ENCODE measurements around the gene LEKR1.

The LEKR1 gene

DNA sequence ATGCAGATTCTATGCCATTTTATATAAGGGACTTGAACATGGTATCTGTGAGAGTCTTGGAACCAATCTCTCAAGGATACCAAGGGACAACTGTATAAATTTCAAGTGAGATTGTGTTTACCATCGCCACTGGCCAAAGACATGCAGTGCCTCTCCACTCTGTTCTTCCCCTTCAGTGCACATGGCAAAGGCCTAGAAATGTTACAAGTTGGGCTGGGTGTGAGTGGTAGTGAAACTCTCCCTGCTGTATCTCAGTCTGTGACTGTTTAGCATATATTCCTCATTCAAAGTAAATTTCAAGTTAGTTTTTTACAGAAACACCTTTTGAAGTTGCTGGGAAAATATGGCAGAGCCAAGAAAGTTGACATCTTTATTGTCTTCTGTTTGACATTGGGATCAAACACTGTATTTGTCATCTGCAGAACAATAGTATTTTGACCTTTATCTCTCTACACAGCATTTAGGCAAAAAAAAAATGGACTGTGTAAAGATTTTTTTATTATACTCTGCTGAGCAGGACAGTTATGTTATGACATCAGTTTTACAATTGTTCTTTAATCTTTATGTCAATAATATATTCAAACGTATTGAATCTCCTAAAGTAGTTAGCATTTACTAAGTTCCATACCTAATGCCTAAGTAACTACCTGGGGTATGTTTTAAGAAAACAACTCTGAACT, 232.4 kb downstream of the LEKR1 start:
- no peak for ATAC-seq
- TF ChIP-seq BACH2 (CRISPR knock-in tag; IDR thresholded peaks at IDR 0.05; ENCODE audit: borderline replicate concordance): no peak
- no peak for TF ChIP-seq PPARA (CRISPR knock-in tag; IDR thresholded peaks at IDR 0.05; ENCODE audit: borderline replicate concordance)
- no peak for TF ChIP-seq CSDC2 (CRISPR knock-in tag; IDR thresholded peaks at IDR 0.05)
- TF ChIP-seq TCF4 (CRISPR knock-in tag; IDR thresholded peaks at IDR 0.05; ENCODE audit: borderline replicate concordance): no peak

DNA sequence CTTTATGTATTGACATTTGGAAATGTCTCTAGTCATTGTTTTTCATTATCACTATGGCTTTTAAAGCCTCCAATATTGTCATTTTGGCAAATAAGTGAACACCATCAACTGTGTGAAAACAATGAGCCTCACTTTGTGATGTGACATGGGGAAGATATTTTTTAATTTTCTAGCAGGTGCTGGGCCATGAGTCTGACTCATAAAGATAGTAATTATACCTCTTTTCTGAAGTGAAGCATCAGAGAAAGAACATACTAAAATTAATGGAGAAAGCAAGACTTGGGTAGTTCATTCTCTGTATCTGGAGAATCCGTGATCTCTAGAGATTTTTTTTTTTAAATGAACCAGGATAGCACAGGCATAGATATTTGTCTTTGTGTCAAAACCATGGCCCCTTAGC, 233.0 kb downstream of the LEKR1 start:
- no peak for TF ChIP-seq ZNF70 (CRISPR knock-in tag; IDR thresholded peaks at IDR 0.05)
- TF ChIP-seq, protein P1, sequence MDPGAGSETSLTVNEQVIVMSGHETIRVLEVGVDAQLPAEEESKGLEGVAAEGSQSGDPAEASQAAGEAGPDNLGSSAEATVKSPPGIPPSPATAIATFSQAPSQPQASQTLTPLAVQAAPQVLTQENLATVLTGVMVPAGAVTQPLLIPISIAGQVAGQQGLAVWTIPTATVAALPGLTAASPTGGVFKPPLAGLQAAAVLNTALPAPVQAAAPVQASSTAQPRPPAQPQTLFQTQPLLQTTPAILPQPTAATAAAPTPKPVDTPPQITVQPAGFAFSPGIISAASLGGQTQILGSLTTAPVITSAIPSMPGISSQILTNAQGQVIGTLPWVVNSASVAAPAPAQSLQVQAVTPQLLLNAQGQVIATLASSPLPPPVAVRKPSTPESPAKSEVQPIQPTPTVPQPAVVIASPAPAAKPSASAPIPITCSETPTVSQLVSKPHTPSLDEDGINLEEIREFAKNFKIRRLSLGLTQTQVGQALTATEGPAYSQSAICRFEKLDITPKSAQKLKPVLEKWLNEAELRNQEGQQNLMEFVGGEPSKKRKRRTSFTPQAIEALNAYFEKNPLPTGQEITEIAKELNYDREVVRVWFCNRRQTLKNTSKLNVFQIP (CRISPR knock-in tag; IDR thresholded peaks at IDR 0.05; ENCODE audit: borderline replicate concordance, low read depth): no peak
- no peak for TF ChIP-seq ZFP30 (CRISPR knock-in tag; IDR thresholded peaks at IDR 0.05)
- no peak for TF ChIP-seq ZFP3 (CRISPR knock-in tag; IDR thresholded peaks at IDR 0.05)
- no peak for TF ChIP-seq OSR1 (CRISPR knock-in tag; IDR thresholded peaks at IDR 0.05)
- no peak for TF ChIP-seq CSDC2 (CRISPR knock-in tag; IDR thresholded peaks at IDR 0.05)
- TF ChIP-seq ZC3H10 (CRISPR knock-in tag; IDR thresholded peaks at IDR 0.05): no peak
- TF ChIP-seq TCF4 (CRISPR knock-in tag; IDR thresholded peaks at IDR 0.05; ENCODE audit: borderline replicate concordance): no peak
- no peak for TF ChIP-seq ISL1 (CRISPR knock-in tag; IDR thresholded peaks at IDR 0.05)
- no peak for TF ChIP-seq RARB (CRISPR knock-in tag; IDR thresholded peaks at IDR 0.05)
- TF ChIP-seq, protein P2, sequence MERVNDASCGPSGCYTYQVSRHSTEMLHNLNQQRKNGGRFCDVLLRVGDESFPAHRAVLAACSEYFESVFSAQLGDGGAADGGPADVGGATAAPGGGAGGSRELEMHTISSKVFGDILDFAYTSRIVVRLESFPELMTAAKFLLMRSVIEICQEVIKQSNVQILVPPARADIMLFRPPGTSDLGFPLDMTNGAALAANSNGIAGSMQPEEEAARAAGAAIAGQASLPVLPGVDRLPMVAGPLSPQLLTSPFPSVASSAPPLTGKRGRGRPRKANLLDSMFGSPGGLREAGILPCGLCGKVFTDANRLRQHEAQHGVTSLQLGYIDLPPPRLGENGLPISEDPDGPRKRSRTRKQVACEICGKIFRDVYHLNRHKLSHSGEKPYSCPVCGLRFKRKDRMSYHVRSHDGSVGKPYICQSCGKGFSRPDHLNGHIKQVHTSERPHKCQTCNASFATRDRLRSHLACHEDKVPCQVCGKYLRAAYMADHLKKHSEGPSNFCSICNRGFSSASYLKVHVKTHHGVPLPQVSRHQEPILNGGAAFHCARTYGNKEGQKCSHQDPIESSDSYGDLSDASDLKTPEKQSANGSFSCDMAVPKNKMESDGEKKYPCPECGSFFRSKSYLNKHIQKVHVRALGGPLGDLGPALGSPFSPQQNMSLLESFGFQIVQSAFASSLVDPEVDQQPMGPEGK (CRISPR knock-in tag; IDR thresholded peaks at IDR 0.05; ENCODE audit: borderline replicate concordance): no peak
- TF ChIP-seq, protein P3, sequence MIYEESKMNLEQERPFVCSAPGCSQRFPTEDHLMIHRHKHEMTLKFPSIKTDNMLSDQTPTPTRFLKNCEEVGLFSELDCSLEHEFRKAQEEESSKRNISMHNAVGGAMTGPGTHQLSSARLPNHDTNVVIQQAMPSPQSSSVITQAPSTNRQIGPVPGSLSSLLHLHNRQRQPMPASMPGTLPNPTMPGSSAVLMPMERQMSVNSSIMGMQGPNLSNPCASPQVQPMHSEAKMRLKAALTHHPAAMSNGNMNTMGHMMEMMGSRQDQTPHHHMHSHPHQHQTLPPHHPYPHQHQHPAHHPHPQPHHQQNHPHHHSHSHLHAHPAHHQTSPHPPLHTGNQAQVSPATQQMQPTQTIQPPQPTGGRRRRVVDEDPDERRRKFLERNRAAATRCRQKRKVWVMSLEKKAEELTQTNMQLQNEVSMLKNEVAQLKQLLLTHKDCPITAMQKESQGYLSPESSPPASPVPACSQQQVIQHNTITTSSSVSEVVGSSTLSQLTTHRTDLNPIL (CRISPR knock-in tag; IDR thresholded peaks at IDR 0.05; ENCODE audit: low read depth): no peak
- no peak for TF ChIP-seq TOX (CRISPR knock-in tag; IDR thresholded peaks at IDR 0.05; ENCODE audit: borderline replicate concordance)
- no peak for TF ChIP-seq ARNTL (CRISPR knock-in tag; IDR thresholded peaks at IDR 0.05; ENCODE audit: borderline replicate concordance, low read depth)
- no peak for TF ChIP-seq BACH2 (CRISPR knock-in tag; IDR thresholded peaks at IDR 0.05; ENCODE audit: borderline replicate concordance)
- no peak for ATAC-seq

DNA sequence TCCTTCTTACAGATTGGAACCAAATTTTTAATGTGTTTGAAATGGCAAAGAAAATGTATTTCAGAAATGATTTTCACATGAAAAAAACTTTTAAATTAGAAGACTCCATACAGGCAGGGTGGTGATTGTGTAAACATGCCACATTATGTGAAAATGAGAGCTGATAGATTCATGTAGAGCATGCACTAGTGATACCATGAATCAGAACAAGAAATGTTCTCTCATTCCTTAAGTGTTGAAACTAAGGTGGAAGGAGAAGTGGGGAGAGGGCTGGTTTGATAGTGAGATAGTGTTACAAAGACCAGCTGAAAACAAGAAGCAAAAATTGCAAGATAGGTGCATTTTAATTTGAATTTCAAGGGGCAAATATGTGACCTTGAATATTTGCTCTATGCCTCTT, 233.5 kb downstream of the LEKR1 start:
- no peak for ATAC-seq
- TF ChIP-seq PPARA (CRISPR knock-in tag; IDR thresholded peaks at IDR 0.05; ENCODE audit: borderline replicate concordance) (no peak), ARNTL (CRISPR knock-in tag; IDR thresholded peaks at IDR 0.05; ENCODE audit: borderline replicate concordance, low read depth) (no peak), ESRRG (CRISPR knock-in tag; IDR thresholded peaks at IDR 0.05) (no peak), ZC3H10 (CRISPR knock-in tag; IDR thresholded peaks at IDR 0.05) (no peak), ZNF8 (CRISPR knock-in tag; IDR thresholded peaks at IDR 0.05) (no peak), TCF4 (CRISPR knock-in tag; IDR thresholded peaks at IDR 0.05; ENCODE audit: borderline replicate concordance) (no peak), ZFP3 (CRISPR knock-in tag; IDR thresholded peaks at IDR 0.05) (no peak), CSDC2 (CRISPR knock-in tag; IDR thresholded peaks at IDR 0.05) (no peak), OSR1 (CRISPR knock-in tag; IDR thresholded peaks at IDR 0.05) (no peak), SNAI2 (CRISPR knock-in tag; IDR thresholded peaks at IDR 0.05) (no peak), TOX (CRISPR knock-in tag; IDR thresholded peaks at IDR 0.05; ENCODE audit: borderline replicate concordance) (no peak), ZNF565 (CRISPR knock-in tag; conservative IDR thresholded peaks at IDR 0.05; ENCODE audit: low read depth) (no peak)
- TF ChIP-seq, protein P3 (CRISPR knock-in tag; IDR thresholded peaks at IDR 0.05; ENCODE audit: low read depth): no peak
- TF ChIP-seq, protein P2 (CRISPR knock-in tag; IDR thresholded peaks at IDR 0.05; ENCODE audit: borderline replicate concordance): no peak
- TF ChIP-seq, protein P1 (CRISPR knock-in tag; IDR thresholded peaks at IDR 0.05; ENCODE audit: borderline replicate concordance, low read depth): no peak
- TF ChIP-seq, protein P4, sequence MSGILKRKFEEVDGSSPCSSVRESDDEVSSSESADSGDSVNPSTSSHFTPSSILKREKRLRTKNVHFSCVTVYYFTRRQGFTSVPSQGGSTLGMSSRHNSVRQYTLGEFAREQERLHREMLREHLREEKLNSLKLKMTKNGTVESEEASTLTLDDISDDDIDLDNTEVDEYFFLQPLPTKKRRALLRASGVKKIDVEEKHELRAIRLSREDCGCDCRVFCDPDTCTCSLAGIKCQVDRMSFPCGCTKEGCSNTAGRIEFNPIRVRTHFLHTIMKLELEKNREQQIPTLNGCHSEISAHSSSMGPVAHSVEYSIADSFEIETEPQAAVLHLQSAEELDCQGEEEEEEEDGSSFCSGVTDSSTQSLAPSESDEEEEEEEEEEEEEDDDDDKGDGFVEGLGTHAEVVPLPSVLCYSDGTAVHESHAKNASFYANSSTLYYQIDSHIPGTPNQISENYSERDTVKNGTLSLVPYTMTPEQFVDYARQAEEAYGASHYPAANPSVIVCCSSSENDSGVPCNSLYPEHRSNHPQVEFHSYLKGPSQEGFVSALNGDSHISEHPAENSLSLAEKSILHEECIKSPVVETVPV (CRISPR knock-in tag; IDR thresholded peaks at IDR 0.05): no peak
- TF ChIP-seq, protein P5, sequence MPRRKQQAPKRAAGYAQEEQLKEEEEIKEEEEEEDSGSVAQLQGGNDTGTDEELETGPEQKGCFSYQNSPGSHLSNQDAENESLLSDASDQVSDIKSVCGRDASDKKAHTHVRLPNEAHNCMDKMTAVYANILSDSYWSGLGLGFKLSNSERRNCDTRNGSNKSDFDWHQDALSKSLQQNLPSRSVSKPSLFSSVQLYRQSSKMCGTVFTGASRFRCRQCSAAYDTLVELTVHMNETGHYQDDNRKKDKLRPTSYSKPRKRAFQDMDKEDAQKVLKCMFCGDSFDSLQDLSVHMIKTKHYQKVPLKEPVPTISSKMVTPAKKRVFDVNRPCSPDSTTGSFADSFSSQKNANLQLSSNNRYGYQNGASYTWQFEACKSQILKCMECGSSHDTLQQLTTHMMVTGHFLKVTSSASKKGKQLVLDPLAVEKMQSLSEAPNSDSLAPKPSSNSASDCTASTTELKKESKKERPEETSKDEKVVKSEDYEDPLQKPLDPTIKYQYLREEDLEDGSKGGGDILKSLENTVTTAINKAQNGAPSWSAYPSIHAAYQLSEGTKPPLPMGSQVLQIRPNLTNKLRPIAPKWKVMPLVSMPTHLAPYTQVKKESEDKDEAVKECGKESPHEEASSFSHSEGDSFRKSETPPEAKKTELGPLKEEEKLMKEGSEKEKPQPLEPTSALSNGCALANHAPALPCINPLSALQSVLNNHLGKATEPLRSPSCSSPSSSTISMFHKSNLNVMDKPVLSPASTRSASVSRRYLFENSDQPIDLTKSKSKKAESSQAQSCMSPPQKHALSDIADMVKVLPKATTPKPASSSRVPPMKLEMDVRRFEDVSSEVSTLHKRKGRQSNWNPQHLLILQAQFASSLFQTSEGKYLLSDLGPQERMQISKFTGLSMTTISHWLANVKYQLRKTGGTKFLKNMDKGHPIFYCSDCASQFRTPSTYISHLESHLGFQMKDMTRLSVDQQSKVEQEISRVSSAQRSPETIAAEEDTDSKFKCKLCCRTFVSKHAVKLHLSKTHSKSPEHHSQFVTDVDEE (CRISPR knock-in tag; IDR thresholded peaks at IDR 0.05): no peak
